Gastrocnemius medialis (tissue), 4 donors: ENCODE data around the gene NADK. TPM values are rescaled to one million over a fixed set of nuclear protein-coding genes. Genes with fewer than 3 reads are reported as not detected.

ENCODE experiments used
- ATAC-seq, 2 donors: fragments of 150-250 bp; one replicate each; pipeline ENCODE4 v1.9.1; 2016
- DNase-seq, 2 donors: peaks; one replicate each; pipeline ENCODE4 v3.0.0-alpha.2; 2019
- H3K27ac ChIP-seq, 4 donors: fragments of 200-600 bp; sonication (generic); 1 replicate in 1 of 4; 2 replicates in 3 of 4; pipeline ENCODE4 v1.5.1; 2016 to 2018; ENCODE audit warnings: mild to moderate bottlenecking in 2 of 4, moderate library complexity in 1 of 4
- H3K27me3 ChIP-seq, 3 donors: fragments of 200-600 bp; sonication (generic) in 2 of 3; 1 replicate in 1 of 3; 2 replicates in 2 of 3; pipeline versions ENCODE4 v1.5.1 to v1.6.0; 2016 to 2019; ENCODE audit warnings: mild to moderate bottlenecking in 1 of 3, moderate library complexity in 1 of 3
- H3K36me3 ChIP-seq, 2 donors: fragments of 200-600 bp; sonication (generic) in 1 of 2; one replicate each; pipeline ENCODE4 v1.5.1; 2017 to 2018
- H3K4me1 ChIP-seq, 2 donors: fragments of 200-600 bp; sonication (generic) in 1 of 2; one replicate each; pipeline ENCODE4 v1.5.1; 2016 to 2017; ENCODE audit warnings: mild to moderate bottlenecking in 2 of 2
- H3K4me3 ChIP-seq, 4 donors: fragments of 200-600 bp; sonication (generic) in 3 of 4; 1 replicate in 1 of 4; 2 replicates in 3 of 4; pipeline ENCODE4 v1.5.1; 2016 to 2019; ENCODE audit warnings: mild to moderate bottlenecking in 2 of 4
- H3K9me3 ChIP-seq, 3 donors: fragments of 200-600 bp; sonication (generic) in 2 of 3; 1 replicate in 1 of 3; 2 replicates in 2 of 3; pipeline ENCODE4 v1.5.1; 2016 to 2019
- CTCF ChIP-seq, 5 experiments: fragments of 450-650 bp in 3 of 5; fragments of 200-600 bp in 2 of 5; sonication (generic) in 2 of 5; IDR thresholded peaks in 4 of 5; conservative IDR thresholded peaks in 1 of 5; 1 replicate in 4 of 5; 2 replicates in 1 of 5; pipeline ENCODE4 v1.5.1; 2016 to 2019; ENCODE audit warnings: antibody characterized with exemption in 5 of 5, mild to moderate bottlenecking in 3 of 5, moderate library complexity in 3 of 5
- POLR2A ChIP-seq, 2 donors: fragments of 450-650 bp; IDR thresholded peaks; one replicate each; pipeline ENCODE4 v1.6.1; 2017; ENCODE audit warnings: antibody characterized with exemption in 2 of 2, mild to moderate bottlenecking in 2 of 2, moderate library complexity in 2 of 2
- in situ Hi-C, 4 donors: fragments of 200-750 bp; cut with MboI; loops; one replicate each; pipeline versions ENCODE4 v1.15.0 to v1.8.0; 2017; ENCODE audit warnings: low sequenced_read_pairs in 4 of 4
- intact Hi-C: fragments of 100-400 bp; cut with DNase I; formaldehyde crosslinking; loops from one replicate; pipeline ENCODE4 v1.15.1; 2023; ENCODE audit warnings: low total_unique reads
- total RNA-seq, 4 donors: library from RNA; depleted of rRNA; stranded (reverse); fragments of >200 nt; gene quantifications; one replicate each; pipeline versions ENCODE4 v1.1.0 to v1.2.3, GENCODE V29; 2016

Gene NADK
- total RNA-seq, 4 donors from 2014 or later: 20.1 to 33.1 (median 32.5) TPM

- Histone ChIP-seq H3K4me1 (peaks cover 10% of the 10 kb centered on the region in 2 donors), H3K9me3 (no peaks in the 10 kb centered on the region), H3K36me3 (peaks cover 0 to 58% of the 10 kb centered on the region in 2 donors), H3K27ac (no peak overlapping the region), H3K27me3 (no peaks in the 10 kb centered on the region), H3K4me3 (no peak overlapping the region)
- TF ChIP-seq POLR2A (IDR thresholded peaks at IDR 0.05): no peak
- no peak for TF ChIP-seq CTCF (IDR thresholded peaks at IDR 0.05 in 4 of 5, conservative IDR thresholded peaks at IDR 0.05 in 1 of 5)
- DNase-seq: no peak
- intact Hi-C loops: no loop called here
- in situ Hi-C loops: loop anchor here in 2 of 4 donors (10.0 to 25.0 kb wide), 2 partner anchors 126 to 143 kb away; partner anchors contain the start of gene GNB1 (in 1 of the 2)
- ATAC-seq: no peak
Observed at GRCh38 chr1:1761504-1762376, 16.5 kb downstream of the NADK start.

- H3K36me3 ChIP-seq: peaks cover 0 to 68% of the 10 kb centered on the region in 2 donors
- H3K4me1 ChIP-seq: peaks cover 10% of the 10 kb centered on the region in 2 donors
- intact Hi-C loops: no loop called here
- TF ChIP-seq POLR2A (IDR thresholded peaks at IDR 0.05): no peak
- TF ChIP-seq CTCF (IDR thresholded peaks at IDR 0.05 in 4 of 5, conservative IDR thresholded peaks at IDR 0.05 in 1 of 5): no peak
- in situ Hi-C loops: loop anchor here in 2 of 4 donors (10.0 to 25.0 kb wide), 2 partner anchors 127 to 144 kb away; partner anchors contain the start of gene GNB1 (in 1 of the 2)
- no peaks in the 10 kb centered on the region for H3K9me3 ChIP-seq
- no peaks in the 10 kb centered on the region for H3K27me3 ChIP-seq
- DNase-seq: no peak
- H3K27ac ChIP-seq: no peak overlapping the region
- no peak overlapping the region for H3K4me3 ChIP-seq
- ATAC-seq: no peak
Observed at GRCh38 chr1:1760715-1761114, 17.6 kb downstream of the NADK start.

DNA sequence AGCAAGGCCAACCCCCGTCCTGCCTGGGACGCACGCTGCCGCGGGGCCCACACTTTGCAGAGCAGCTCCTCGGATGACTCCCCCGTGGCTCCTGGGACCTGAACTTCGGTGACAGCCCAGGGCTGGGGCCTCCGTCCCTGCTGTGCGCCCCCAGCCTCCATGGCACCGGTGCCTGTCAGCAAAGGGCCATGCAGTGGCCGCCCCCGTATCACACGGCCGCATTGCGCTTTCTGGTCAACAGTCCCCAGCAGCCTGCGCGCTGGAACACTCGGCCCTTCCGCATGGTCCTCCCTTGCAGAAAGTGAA is 18.0 kb downstream of the NADK start:
- H3K36me3 ChIP-seq: peaks cover 0 to 73% of the 10 kb centered on the region in 2 donors
- TF ChIP-seq CTCF (IDR thresholded peaks at IDR 0.05 in 4 of 5, conservative IDR thresholded peaks at IDR 0.05 in 1 of 5) (no peak), POLR2A (IDR thresholded peaks at IDR 0.05) (no peak)
- no peak overlapping the region for H3K27ac ChIP-seq
- no peak for DNase-seq
- peaks cover 10% of the 10 kb centered on the region in 2 donors for H3K4me1 ChIP-seq
- intact Hi-C loops: no loop called here
- ATAC-seq: no peak
- in situ Hi-C loops: loop anchor here in 2 of 4 donors (10.0 to 25.0 kb wide), 2 partner anchors 127 to 145 kb away; partner anchors contain the start of gene GNB1 (in 1 of the 2)
- no peaks in the 10 kb centered on the region for H3K9me3 ChIP-seq
- no peak overlapping the region for H3K4me3 ChIP-seq
- H3K27me3 ChIP-seq: no peaks in the 10 kb centered on the region

DNA sequence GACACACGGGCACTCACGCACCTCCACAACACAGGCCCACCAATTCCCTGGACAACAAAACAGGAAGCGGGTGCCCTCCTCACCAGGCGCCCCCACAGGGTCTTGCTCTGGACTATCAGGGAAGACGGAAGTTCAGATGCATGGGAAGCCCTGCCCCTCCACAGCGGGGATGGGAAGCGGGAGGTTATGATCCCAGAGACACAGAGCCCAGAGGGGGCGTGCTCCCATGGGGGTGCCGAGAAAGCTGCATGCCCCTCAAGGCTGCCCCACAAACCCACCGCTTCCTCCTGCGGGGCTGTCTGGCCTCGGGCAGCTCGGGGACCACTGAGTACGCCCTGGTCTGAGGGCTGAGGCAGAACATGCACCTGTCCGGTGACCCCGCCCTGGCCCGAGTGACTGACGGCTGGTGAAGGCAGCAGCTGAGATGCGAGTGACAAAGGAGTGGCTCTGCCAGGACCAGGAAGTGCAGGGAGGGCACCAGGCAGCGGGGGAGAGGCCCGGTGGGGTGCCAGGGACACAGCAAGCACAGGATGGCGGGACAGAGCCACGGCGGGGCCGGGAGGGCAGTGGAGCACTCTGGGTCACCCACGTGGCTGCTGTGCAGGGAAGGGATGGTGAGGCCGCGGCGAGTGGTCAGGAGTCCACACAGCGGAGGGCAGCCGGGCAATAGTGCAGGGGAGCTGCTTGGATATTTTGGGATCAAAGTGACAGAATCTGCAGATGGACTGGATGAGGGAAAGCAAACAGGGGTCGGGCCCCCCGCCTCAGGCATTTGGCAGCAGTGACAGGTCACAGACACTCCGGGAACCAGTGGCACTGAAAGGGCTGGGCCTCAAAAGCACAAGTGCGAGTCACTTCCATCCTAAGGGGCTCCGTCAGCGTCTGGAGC is 18.6 kb downstream of the NADK start:
- in situ Hi-C loops: loop anchor here in 2 of 4 donors (10.0 to 25.0 kb wide), 2 partner anchors 128 to 145 kb away; partner anchors contain the start of gene GNB1 (in 1 of the 2)
- Histone ChIP-seq H3K36me3 (peaks cover 0 to 73% of the 10 kb centered on the region in 2 donors), H3K27me3 (no peaks in the 10 kb centered on the region), H3K9me3 (no peaks in the 10 kb centered on the region), H3K4me1 (peaks cover 10% of the 10 kb centered on the region in 2 donors), H3K27ac (peak overlapping the region; percentile 48 to 71 (median 70)), H3K4me3 (no peak overlapping the region)
- ATAC-seq: no peak
- intact Hi-C loops: no loop called here
- DNase-seq: no peak
- TF ChIP-seq CTCF (IDR thresholded peaks at IDR 0.05 in 4 of 5, conservative IDR thresholded peaks at IDR 0.05 in 1 of 5) (no peak), POLR2A (IDR thresholded peaks at IDR 0.05) (no peak)
